ENCODE measurements around the gene SETBP1. TPM values are rescaled to one million over a fixed set of nuclear protein-coding genes. Genes with fewer than 3 reads are reported as not detected.

SETBP1 gene
- total RNA-seq, 1 experiment from 2014 or later, result 9.6 TPM

- no peak overlapping the region for H3K27ac Mint-ChIP-seq
- ChIA-PET CTCF (no interaction called here), POLR2A (no interaction called here)
- TF ChIP-seq GABPB1 (CRISPR knock-in tag; IDR thresholded peaks at IDR 0.05) (no peak), USF1 (CRISPR knock-in tag; IDR thresholded peaks at IDR 0.05) (no peak), ZNF263 (CRISPR knock-in tag; IDR thresholded peaks at IDR 0.05; ENCODE audit: low read depth) (no peak), RELA (CRISPR knock-in tag; IDR thresholded peaks at IDR 0.05; ENCODE audit: borderline replicate concordance) (no peak), SOX15 (CRISPR knock-in tag; IDR thresholded peaks at IDR 0.05) (no peak), FOXP1 (CRISPR knock-in tag; IDR thresholded peaks at IDR 0.05; ENCODE audit: borderline replicate concordance) (no peak), ZNF532 (CRISPR knock-in tag; IDR thresholded peaks at IDR 0.05; ENCODE audit: borderline replicate concordance) (no peak), NFYB (CRISPR knock-in tag; conservative IDR thresholded peaks at IDR 0.05; ENCODE audit: low read depth) (no peak), ZNF232 (CRISPR knock-in tag; IDR thresholded peaks at IDR 0.05) (no peak), ATF1 (CRISPR knock-in tag; IDR thresholded peaks at IDR 0.05) (no peak), GRHL2 (CRISPR knock-in tag; IDR thresholded peaks at IDR 0.05; ENCODE audit: insufficient replicate concordance, severe bottlenecking) (no peak)
- DNase-seq (ENCODE audit: low spot score), result no peak
- no peaks in the 10 kb centered on the region for H3K9me3 Mint-ChIP-seq
- H3K4me3 Mint-ChIP-seq, result no peak overlapping the region
- no peaks in the 10 kb centered on the region for H3K36me3 Mint-ChIP-seq
- peaks cover 19% of the 10 kb centered on the region for H3K4me1 Mint-ChIP-seq
- ATAC-seq, result no peak
- H3K27me3 Mint-ChIP-seq (ENCODE audit: low read depth), result no peaks in the 10 kb centered on the region
Observed at GRCh38 chr18:44689736-44690135, 9.0 kb downstream of the SETBP1 start.

GRCh38 chr18:44691148-44691925 is 10.6 kb downstream of the SETBP1 start:
- Mint-ChIP-seq H3K36me3 (no peaks in the 10 kb centered on the region), H3K27ac (no peak overlapping the region), H3K4me1 (peaks cover 28% of the 10 kb centered on the region), H3K27me3 (ENCODE audit: low read depth) (no peaks in the 10 kb centered on the region), H3K4me3 (no peak overlapping the region), H3K9me3 (no peaks in the 10 kb centered on the region)
- DNase-seq (ENCODE audit: low spot score) (no peak), ATAC-seq (no peak)
- ChIA-PET CTCF (no interaction called here), POLR2A (no interaction called here)
- TF ChIP-seq ZBTB21 (CRISPR knock-in tag; IDR thresholded peaks at IDR 0.05; ENCODE audit: borderline replicate concordance) (no peak), E2F1 (CRISPR knock-in tag; IDR thresholded peaks at IDR 0.05) (no peak), ZNF263 (CRISPR knock-in tag; IDR thresholded peaks at IDR 0.05; ENCODE audit: low read depth) (no peak), NR3C1 (CRISPR knock-in tag; conservative IDR thresholded peaks at IDR 0.05; ENCODE audit: low read depth) (no peak), ZNF423 (CRISPR knock-in tag; IDR thresholded peaks at IDR 0.05) (no peak), RELA (CRISPR knock-in tag; IDR thresholded peaks at IDR 0.05; ENCODE audit: borderline replicate concordance) (no peak), ZMAT4 (CRISPR knock-in tag; IDR thresholded peaks at IDR 0.05) (no peak), PRDM15 (CRISPR knock-in tag; IDR thresholded peaks at IDR 0.05) (no peak), CREM (CRISPR knock-in tag; IDR thresholded peaks at IDR 0.05) (no peak), E2F5 (CRISPR knock-in tag; IDR thresholded peaks at IDR 0.05) (no peak), MXD4 (CRISPR knock-in tag; IDR thresholded peaks at IDR 0.05; ENCODE audit: borderline replicate concordance) (no peak), GTF2I (CRISPR knock-in tag; conservative IDR thresholded peaks at IDR 0.05) (no peak), ZSCAN18 (CRISPR knock-in tag; IDR thresholded peaks at IDR 0.05) (no peak)
